Activated CD4-positive, alpha-beta memory T cell treated with anti-CD3 and anti-CD28 coated beads, Interleukin-2, amount 10 ng/mL, durations not matched to agents 7 days and 5 days (primary cell): ENCODE measurements around the gene KLHDC7A. TPM values are rescaled to one million over a fixed set of nuclear protein-coding genes. Genes with fewer than 3 reads are reported as not detected.
"Not testable (repeated sequence)": the region's sequence is repeated elsewhere in the genome, so short reads cannot be mapped to it uniquely, and the experiment has no call there.

Experiments used
- CTCF ChIA-PET: fragments of 350-600 bp; sonication (Branson Sonifier 250); formaldehyde crosslinking; loops from one replicate; lab custom pipeline; 2021; ENCODE audit warnings: antibody characterized with exemption, inconsistent platforms; lab: Charles Lee
- POLR2A ChIA-PET: fragments of 350-600 bp; sonication (Branson Sonifier 250); formaldehyde crosslinking; loops from one replicate; lab custom pipeline; 2021; ENCODE audit warnings: antibody characterized with exemption; lab: Charles Lee
- DNase-seq: peaks from one replicate; pipeline ENCODE4 v3.0.0-alpha.2; 2020
- H3K27ac Mint-ChIP-seq: one replicate; pipeline ENCODE4 v1.8.0; 2021; ENCODE audit warnings: mild to moderate bottlenecking, mixed read lengths
- H3K27me3 Mint-ChIP-seq: one replicate; pipeline ENCODE4 v1.8.0; 2021; ENCODE audit warnings: mixed read lengths
- H3K36me3 Mint-ChIP-seq: one replicate; pipeline ENCODE4 v1.8.0; 2021; ENCODE audit warnings: low read depth, mixed read lengths
- H3K4me1 Mint-ChIP-seq: one replicate; pipeline ENCODE4 v1.8.0; 2021; ENCODE audit warnings: mixed read lengths
- H3K4me3 Mint-ChIP-seq: one replicate; pipeline ENCODE4 v1.8.0; 2021; ENCODE audit warnings: mild to moderate bottlenecking, mixed read lengths
- H3K9me3 Mint-ChIP-seq: one replicate; pipeline ENCODE4 v1.8.0; 2021; ENCODE audit warnings: mixed read lengths
- total RNA-seq, 2 experiments: library from RNA; stranded (reverse); gene quantifications; one replicate each; pipeline ENCODE4 v1.2.3, GENCODE V29; 2021

The KLHDC7A gene
- total RNA-seq, 2 experiments from 2014 or later = not detected

GRCh38 chr1:18462517-18462916 lies 18.2 kb upstream of the KLHDC7A start:
- DNase-seq, POLR2A ChIA-PET, H3K27ac Mint-ChIP-seq, H3K27me3 Mint-ChIP-seq, H3K9me3 Mint-ChIP-seq, H3K4me1 Mint-ChIP-seq, H3K36me3 Mint-ChIP-seq, CTCF ChIA-PET, H3K4me3 Mint-ChIP-seq: not testable (repeated sequence)

- H3K4me1 Mint-ChIP-seq = no peaks in the 10 kb centered on the region
- no peaks in the 10 kb centered on the region for H3K9me3 Mint-ChIP-seq
- no peak overlapping the region for H3K4me3 Mint-ChIP-seq
- no peaks in the 10 kb centered on the region for H3K27me3 Mint-ChIP-seq
- POLR2A ChIA-PET = no interaction called here
- no peak for DNase-seq
- CTCF ChIA-PET = no interaction called here
- no peak overlapping the region for H3K27ac Mint-ChIP-seq
- no peaks in the 10 kb centered on the region for H3K36me3 Mint-ChIP-seq
These were observed 17.7 kb upstream of the KLHDC7A start for GRCh38 chr1:18463063-18463462.

GRCh38 chr1:18463984-18464664 lies 16.6 kb upstream of the KLHDC7A start:
- POLR2A ChIA-PET = no interaction called here
- CTCF ChIA-PET = no interaction called here
- no peak overlapping the region for H3K4me3 Mint-ChIP-seq
- no peaks in the 10 kb centered on the region for H3K36me3 Mint-ChIP-seq
- H3K27ac Mint-ChIP-seq = no peak overlapping the region
- no peaks in the 10 kb centered on the region for H3K9me3 Mint-ChIP-seq
- no peaks in the 10 kb centered on the region for H3K4me1 Mint-ChIP-seq
- DNase-seq = no peak
- H3K27me3 Mint-ChIP-seq = no peaks in the 10 kb centered on the region

- H3K4me1 Mint-ChIP-seq = no peaks in the 10 kb centered on the region
- H3K27me3 Mint-ChIP-seq = no peaks in the 10 kb centered on the region
- no peaks in the 10 kb centered on the region for H3K9me3 Mint-ChIP-seq
- no peak for DNase-seq
- no peak overlapping the region for H3K4me3 Mint-ChIP-seq
- ChIA-PET CTCF (no interaction called here), POLR2A (no interaction called here)
- H3K36me3 Mint-ChIP-seq = no peaks in the 10 kb centered on the region
- no peak overlapping the region for H3K27ac Mint-ChIP-seq
These were observed 16.1 kb upstream of the KLHDC7A start for GRCh38 chr1:18464665-18465050.

- no peak for DNase-seq
- H3K4me3 Mint-ChIP-seq = no peak overlapping the region
- H3K9me3 Mint-ChIP-seq = no peaks in the 10 kb centered on the region
- H3K4me1 Mint-ChIP-seq = no peaks in the 10 kb centered on the region
- H3K36me3 Mint-ChIP-seq = no peaks in the 10 kb centered on the region
- ChIA-PET CTCF (no interaction called here), POLR2A (no interaction called here)
- H3K27ac Mint-ChIP-seq = no peak overlapping the region
- H3K27me3 Mint-ChIP-seq = no peaks in the 10 kb centered on the region
These were observed 14.1 kb upstream of the KLHDC7A start for GRCh38 chr1:18466676-18467075.

- no peaks in the 10 kb centered on the region for H3K27me3 Mint-ChIP-seq
- POLR2A ChIA-PET = no interaction called here
These were observed 12.2 kb upstream of the KLHDC7A start for GRCh38 chr1:18468570-18468969.

GRCh38 chr1:18469514-18469913 lies 11.2 kb upstream of the KLHDC7A start:
- Mint-ChIP-seq H3K4me1 (no peaks in the 10 kb centered on the region), H3K27me3 (no peaks in the 10 kb centered on the region), H3K36me3 (no peaks in the 10 kb centered on the region), H3K9me3 (no peaks in the 10 kb centered on the region), H3K4me3 (no peak overlapping the region), H3K27ac (no peak overlapping the region)
- DNase-seq = no peak
- POLR2A ChIA-PET = no interaction called here
- CTCF ChIA-PET = no interaction called here

More at GRCh38 chr1:18468570-18468969, 12.2 kb upstream of the KLHDC7A start:
- Mint-ChIP-seq H3K9me3 (no peaks in the 10 kb centered on the region), H3K27ac (no peak overlapping the region), H3K4me1 (no peaks in the 10 kb centered on the region), H3K4me3 (no peak overlapping the region), H3K36me3 (no peaks in the 10 kb centered on the region)
- no peak for DNase-seq
- CTCF ChIA-PET = interaction anchor here (0.6 kb wide), 1 partner anchor 17 kb away, joined by 3 read pairs; no protein-coding TSS in a partner anchor

GRCh38 chr1:18470671-18471355 lies 9.9 kb upstream of the KLHDC7A start:
- Mint-ChIP-seq H3K9me3 (no peaks in the 10 kb centered on the region), H3K27me3 (no peaks in the 10 kb centered on the region), H3K36me3 (no peaks in the 10 kb centered on the region), H3K4me3 (no peak overlapping the region), H3K27ac (no peak overlapping the region), H3K4me1 (no peaks in the 10 kb centered on the region)
- ChIA-PET POLR2A (no interaction called here), CTCF (no interaction called here)
- DNase-seq = no peak

- POLR2A ChIA-PET = no interaction called here
- peaks cover 3% of the 10 kb centered on the region for H3K27me3 Mint-ChIP-seq
- no peak for DNase-seq
- CTCF ChIA-PET = no interaction called here
- H3K27ac Mint-ChIP-seq = no peak overlapping the region
- no peaks in the 10 kb centered on the region for H3K9me3 Mint-ChIP-seq
- H3K36me3 Mint-ChIP-seq = no peaks in the 10 kb centered on the region
- H3K4me3 Mint-ChIP-seq = no peak overlapping the region
- H3K4me1 Mint-ChIP-seq = no peaks in the 10 kb centered on the region
These were observed 7.4 kb upstream of the KLHDC7A start for GRCh38 chr1:18473195-18473815.

- Mint-ChIP-seq H3K36me3 (no peaks in the 10 kb centered on the region), H3K9me3 (no peaks in the 10 kb centered on the region), H3K4me3 (no peak overlapping the region), H3K4me1 (peaks cover 7% of the 10 kb centered on the region), H3K27ac (no peak overlapping the region), H3K27me3 (peaks cover 3% of the 10 kb centered on the region)
- no peak for DNase-seq
- POLR2A ChIA-PET = no interaction called here
- CTCF ChIA-PET = no interaction called here
These were observed 6.1 kb upstream of the KLHDC7A start for GRCh38 chr1:18474559-18475175.

- peaks cover 3% of the 10 kb centered on the region for H3K27me3 Mint-ChIP-seq
- no peaks in the 10 kb centered on the region for H3K36me3 Mint-ChIP-seq
- no peaks in the 10 kb centered on the region for H3K9me3 Mint-ChIP-seq
- H3K4me1 Mint-ChIP-seq = peaks cover 9% of the 10 kb centered on the region
- ChIA-PET POLR2A (no interaction called here), CTCF (no interaction called here)
- DNase-seq = no peak
- no peak overlapping the region for H3K27ac Mint-ChIP-seq
- no peak overlapping the region for H3K4me3 Mint-ChIP-seq
These were observed 5.4 kb upstream of the KLHDC7A start for GRCh38 chr1:18475234-18475905.

- Mint-ChIP-seq H3K4me3 (no peak overlapping the region), H3K27me3 (peaks cover 3% of the 10 kb centered on the region), H3K36me3 (no peaks in the 10 kb centered on the region), H3K27ac (no peak overlapping the region), H3K9me3 (no peaks in the 10 kb centered on the region), H3K4me1 (peaks cover 9% of the 10 kb centered on the region)
- POLR2A ChIA-PET = no interaction called here
- CTCF ChIA-PET = no interaction called here
- no peak for DNase-seq
These were observed 1.3 kb upstream of the KLHDC7A start for GRCh38 chr1:18479454-18479853.
